ENCODE results near the gene FMO5.
"Not testable (repeated sequence)": the region's sequence is repeated elsewhere in the genome, so short reads cannot be mapped to it uniquely, and the experiment has no call there.

- TF ChIP-seq, protein P1, sequence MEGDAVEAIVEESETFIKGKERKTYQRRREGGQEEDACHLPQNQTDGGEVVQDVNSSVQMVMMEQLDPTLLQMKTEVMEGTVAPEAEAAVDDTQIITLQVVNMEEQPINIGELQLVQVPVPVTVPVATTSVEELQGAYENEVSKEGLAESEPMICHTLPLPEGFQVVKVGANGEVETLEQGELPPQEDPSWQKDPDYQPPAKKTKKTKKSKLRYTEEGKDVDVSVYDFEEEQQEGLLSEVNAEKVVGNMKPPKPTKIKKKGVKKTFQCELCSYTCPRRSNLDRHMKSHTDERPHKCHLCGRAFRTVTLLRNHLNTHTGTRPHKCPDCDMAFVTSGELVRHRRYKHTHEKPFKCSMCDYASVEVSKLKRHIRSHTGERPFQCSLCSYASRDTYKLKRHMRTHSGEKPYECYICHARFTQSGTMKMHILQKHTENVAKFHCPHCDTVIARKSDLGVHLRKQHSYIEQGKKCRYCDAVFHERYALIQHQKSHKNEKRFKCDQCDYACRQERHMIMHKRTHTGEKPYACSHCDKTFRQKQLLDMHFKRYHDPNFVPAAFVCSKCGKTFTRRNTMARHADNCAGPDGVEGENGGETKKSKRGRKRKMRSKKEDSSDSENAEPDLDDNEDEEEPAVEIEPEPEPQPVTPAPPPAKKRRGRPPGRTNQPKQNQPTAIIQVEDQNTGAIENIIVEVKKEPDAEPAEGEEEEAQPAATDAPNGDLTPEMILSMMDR (IDR thresholded peaks at IDR 0.05 in 4 of 5, conservative IDR thresholded peaks at IDR 0.05 in 1 of 5) = not testable (repeated sequence)
- not testable (repeated sequence) for TF ChIP-seq POLR2A (IDR thresholded peaks at IDR 0.05)
Measured at GRCh38 chr1:147233903-147234302, 8.8 kb upstream of the FMO5 start.

All from gastrocnemius medialis (tissue), 4 donors.